NCI-H146 treated with DMSO at 0.1 percent for 48 hours (cell line): ENCODE results near the gene STPG3.

ENCODE experiments used
- DNase-seq: peaks from one replicate; lab custom pipeline; 2025; ENCODE audit not compliant: unreplicated experiment; lab: John Stamatoyannopoulos, UW

STPG3 gene

DNA sequence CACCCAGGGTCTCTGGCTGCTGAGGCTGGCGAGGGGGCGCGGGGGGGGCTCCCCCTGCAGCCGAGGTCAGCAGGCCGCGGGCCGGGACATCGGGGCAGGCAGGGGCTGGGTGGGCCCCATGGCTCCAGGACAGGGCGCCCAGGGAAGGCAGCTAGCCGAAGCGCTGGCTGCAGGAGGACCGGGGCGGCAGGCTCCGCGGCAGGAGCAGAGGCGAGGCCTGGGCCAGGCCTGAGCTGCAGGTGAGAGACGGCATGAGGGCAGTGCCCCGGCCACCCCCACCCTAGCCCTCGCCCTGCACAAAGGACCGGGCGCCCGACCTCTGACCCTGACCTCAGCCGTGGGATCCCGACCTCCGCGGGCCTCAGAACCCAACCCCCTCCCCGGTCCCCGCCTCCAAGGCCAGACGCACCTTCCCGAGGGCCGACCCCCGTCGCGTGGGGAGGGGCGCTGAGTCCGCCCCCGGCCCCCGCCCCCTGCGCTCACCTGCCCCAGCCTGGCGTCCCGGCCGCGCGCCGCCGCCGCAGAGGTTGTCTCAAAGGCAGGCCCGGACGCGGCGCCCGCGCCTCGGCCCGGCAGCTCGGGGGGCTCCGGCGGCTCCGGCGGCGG lies 29.5 kb upstream of the STPG3 start:
- no peak for DNase-seq

DNA sequence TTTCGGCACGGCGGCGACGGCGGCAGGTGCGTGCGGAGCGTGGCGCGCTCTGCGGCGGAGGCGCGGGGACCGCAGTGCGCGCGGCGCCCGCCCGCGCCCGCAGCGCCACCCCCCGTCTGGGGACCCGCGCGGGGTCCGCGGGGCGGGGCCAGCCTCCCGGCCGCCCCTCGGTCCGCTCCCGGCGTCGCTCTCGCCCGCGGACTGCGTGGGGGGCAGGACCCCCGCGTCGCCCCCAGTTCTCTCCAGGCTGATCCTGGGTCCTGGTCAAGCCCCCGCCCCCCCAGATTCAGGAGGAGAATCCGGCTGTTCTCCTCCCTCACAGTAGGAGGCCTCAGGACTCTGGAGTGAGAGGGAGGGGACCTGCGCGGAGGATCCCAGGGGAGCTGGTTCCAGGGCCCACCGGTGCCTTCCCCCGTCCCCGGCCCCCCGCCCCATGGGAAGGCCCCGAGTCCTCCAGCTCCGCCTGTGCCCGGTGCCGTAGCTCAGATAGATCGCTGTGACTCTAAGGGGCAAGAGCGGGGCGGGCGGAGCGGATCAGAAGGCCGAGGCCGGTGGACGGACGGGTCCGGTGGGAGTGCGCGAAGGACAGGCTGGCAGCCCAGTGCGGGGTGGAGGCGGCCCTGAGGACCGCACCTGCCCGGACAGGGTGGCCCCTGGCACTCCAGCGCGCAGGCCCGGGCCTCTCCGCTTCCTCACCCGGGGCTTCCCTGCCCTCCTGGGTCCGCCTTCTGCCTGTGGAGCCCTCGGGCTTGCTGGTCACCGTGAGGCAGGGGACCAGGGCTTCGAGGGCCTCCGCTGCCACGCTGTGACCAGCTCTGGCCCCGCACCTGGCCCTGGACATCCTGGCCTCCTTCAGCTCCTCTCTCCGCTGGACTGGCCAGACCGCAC lies 28.7 kb upstream of the STPG3 start, which contains the start of gene RNF208:
Gene RNF208 (minus strand): TSS at position 51 of the 888 bp plus-strand sequence. CDS start 1,028 bp downstream, outside the sequence.
- DNase-seq: no peak

DNA sequence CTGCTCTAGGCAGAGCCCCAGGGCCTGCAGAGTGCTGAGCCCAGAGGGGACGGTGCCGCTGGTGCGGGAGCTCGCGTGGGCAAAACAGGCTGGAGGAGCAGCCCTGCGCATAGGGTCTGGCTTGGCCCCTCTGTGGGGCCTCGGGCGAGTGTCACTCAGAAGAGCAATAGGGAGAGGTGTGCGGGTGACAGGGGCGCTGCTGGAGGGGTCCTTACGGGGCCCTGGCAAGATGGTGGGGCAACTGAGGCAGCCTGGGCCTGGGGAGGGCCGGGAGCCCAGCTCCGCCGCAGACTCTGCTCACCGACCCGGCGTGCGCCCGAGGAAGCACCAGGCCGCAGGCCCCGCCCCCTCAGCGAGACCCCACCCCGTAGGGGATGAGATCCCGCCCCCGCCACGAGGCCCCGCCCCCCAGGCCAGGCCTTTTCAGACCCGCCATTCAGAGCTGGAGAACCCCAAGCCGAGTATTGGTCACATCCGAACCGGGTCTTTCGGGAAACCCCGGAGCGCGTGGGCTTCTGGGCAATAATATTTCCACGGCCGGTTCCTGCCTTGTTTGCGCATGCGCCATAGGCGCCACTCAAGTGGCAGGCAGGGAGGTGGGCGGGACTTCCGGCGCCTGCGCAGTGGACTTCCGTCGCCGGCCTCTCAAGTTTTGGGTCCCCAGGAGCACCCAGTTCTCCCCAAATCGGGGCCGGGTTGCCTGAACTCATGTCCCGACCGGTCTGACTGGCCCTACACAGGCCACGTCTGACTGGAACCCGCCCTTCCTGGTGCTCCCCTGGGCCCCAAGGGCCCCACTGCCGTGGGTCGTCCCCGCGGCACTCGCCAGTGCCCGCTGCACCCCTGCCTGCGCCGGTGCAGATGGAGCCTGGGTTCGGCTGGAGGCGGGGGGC lies 27.8 kb upstream of the STPG3 start:
- peak; percentile 80 for DNase-seq

DNA sequence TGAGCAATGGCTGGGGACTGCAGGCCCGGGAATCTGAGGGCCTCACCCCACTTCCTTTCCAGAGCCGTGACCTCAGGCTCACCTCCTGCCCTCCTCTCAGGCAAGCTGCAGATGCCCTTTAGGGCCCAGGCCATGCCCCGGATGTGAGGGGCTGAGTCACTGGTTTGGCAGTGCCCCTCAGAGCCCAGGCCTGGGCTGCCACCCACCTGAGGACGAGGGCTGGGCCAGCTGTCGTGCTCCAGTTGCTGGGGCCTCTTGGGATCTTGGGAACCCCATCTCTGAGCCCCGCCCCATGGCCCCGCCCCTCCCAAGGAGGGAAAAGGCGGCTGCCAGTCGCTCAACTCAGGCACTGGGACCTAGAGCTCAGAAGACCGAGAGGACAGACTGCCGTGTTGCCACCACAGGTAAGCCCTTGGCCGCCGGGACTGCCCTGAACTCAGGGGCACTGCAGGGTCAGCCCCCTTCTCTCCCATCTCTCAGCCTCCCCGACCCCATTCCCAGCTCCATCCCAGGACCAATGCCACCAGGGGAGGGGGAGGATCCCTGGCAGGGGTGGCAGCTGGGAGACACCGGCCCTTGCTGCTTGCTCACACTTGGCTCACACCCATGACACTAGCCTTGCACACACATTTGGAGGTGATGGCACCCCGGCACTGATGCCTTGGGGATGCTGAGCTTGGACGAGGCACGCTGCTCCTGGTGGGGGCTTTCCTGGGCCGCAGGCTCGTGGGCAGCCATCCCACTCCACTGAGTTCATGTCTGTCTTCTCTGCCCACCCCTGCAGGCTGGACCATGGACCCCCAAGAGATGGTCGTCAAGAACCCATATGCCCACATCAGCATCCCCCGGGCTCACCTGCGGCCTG lies 26.0 kb upstream of the STPG3 start, which contains the start of gene CYSRT1:
Gene CYSRT1 (plus strand): TSS at position 345 of the 865 bp plus-strand sequence. CDS start 448 bp downstream, at position 793.
- no peak for DNase-seq

DNA sequence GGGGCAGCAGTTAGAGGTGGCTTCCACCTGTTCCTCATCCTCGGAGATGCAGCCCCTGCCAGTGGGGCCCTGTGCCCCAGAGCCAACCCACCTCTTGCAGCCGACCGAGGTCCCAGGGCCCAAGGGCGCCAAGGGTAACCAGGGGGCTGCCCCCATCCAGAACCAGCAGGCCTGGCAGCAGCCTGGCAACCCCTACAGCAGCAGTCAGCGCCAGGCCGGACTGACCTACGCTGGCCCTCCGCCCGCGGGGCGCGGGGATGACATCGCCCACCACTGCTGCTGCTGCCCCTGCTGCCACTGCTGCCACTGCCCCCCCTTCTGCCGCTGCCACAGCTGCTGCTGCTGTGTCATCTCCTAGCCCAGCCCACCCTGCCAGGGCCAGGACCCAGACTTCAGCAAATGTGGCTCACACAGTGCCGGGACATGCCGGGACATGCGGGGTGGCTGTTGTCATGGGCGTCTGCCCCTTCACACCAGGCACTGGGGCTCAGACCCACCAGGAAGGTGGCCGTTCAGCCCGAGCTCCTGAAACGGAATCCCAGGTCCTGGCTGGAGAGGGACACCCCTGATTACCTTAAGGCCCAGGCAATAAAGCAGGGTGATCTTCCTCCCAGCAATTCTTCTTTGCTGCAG lies 25.3 kb upstream of the STPG3 start:
- DNase-seq: no peak

DNA sequence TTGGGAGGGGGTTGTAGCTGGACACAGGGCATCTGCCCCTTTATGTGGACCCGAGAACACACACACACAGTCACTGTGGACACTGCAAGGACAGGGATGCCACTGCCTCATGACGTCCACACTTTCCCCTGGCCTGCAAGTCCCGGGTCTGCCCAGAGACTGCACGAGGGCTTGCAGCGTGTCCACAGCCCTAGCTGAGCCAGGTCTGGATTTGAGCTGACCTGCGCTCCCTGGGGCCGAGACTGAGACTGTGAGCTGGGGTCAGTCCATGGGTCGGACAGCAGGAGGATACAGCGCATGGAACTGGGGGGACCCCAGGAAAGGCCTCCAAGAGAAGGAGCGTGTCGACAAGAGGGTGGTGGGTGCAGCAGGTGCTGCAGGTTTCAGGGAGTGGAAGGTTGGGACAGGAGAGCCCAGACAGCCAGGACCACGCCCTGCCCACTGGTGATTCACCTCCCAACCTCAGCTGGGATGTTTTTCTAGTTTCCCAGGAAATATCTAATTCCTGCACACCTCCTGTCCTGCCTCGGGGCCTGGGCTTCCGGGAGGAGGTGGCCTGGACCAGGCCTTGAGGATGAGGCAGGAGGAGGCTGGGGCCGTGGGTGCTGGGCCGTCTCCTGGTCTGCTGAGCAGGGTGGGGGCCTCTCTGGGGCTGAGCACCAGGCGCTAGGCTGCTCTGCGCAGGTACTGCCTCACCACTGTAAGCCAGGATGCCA lies 24.6 kb upstream of the STPG3 start:
- DNase-seq: no peak

DNA sequence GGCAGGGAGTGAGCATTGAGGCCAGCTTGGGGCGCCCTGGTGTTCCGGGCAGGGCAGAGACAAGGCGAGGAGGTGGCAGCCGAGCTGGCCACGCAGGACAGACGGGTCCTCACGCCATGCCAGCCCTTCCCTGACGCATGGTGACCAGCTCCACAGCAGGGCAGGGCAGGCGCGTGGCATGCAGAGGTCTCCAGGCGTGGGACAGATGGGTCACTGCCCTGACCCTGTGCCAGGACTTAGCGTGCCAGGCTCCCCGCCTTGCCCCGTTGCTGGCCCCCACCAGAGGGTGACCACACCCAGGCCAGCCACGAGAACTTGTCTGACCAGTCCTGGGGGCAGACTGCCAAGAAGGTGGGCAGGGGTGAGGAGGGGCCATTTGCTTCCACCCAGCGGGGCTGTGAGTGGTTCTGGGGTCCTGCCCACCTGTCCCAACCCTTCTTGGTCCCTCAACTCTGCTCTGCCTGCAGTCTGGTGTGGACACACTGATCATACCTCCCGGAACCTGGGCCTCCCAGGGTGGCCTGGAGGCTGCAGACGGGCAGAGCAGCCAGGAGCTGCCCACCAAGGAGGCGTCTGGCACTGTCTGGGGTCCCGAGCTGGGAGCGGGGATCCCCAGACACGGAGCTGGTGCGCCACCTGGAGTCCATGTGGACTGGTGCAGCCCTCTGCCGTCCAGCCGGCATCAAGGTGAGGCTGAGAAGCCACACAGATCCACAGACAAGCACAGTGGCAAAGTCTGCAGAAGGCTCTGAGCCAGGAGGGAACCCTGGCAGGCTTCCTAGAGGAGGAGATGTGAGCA lies 23.8 kb upstream of the STPG3 start, which contains the start of gene RNF224:
Gene RNF224 (plus strand): TSS at position 449 of the 799 bp plus-strand sequence. CDS start 834 bp downstream, outside the sequence.
- DNase-seq: no peak

DNA sequence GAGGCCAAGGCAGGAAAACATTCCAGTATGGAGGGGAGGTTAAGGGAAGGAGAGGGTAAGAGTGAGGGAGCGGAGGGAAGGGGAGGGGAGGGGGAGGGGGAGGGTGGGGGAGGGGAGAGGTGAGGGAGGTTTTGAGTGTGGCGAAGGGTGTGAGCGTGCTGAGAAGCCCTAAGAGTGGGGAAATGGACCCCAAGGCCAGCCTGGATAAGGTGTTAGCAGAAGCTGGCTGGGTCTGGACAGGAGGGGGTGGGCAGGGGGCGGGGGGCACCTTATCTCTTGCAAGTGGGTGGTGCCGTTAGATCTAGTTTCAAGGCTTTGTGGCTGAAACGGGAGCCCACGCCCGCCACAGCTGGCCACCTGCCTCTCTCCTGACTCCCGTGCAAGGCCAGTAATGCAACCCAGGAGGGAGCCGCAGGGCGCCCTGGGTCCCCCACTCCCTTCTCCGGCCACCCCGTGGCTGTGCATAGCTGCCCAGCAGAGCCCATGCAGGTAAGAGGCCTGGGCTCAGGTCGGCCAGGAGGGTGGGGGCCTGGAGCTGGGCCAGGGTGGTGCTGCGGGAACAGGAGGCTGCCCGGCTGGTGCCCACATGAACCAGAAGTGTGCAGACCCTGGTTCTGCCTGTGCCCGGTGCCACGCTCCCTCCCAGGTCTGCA lies 23.1 kb upstream of the STPG3 start:
- DNase-seq: no peak

DNA sequence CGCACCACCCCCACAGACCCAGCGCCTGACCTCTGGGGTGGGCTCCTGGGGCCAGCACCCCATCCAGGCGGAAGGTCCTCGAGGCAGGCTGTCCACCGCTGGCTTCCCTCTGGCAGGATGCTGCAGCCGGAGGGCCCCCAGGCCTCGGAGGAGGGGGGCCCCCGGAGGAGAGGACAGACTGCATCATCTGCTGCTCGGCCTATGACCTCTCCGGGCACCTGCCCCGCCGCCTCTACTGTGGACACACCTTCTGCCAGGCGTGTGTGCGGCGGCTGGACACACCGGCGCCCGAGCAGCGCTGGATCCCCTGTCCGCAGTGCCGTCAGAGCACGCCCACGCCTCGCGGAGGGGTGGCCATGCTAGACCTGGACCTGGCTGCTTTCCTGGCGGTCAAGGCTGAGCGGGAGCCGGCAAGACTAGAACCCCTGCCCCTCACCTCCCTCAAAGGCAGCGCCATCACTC lies 22.5 kb upstream of the STPG3 start:
- no peak for DNase-seq

DNA sequence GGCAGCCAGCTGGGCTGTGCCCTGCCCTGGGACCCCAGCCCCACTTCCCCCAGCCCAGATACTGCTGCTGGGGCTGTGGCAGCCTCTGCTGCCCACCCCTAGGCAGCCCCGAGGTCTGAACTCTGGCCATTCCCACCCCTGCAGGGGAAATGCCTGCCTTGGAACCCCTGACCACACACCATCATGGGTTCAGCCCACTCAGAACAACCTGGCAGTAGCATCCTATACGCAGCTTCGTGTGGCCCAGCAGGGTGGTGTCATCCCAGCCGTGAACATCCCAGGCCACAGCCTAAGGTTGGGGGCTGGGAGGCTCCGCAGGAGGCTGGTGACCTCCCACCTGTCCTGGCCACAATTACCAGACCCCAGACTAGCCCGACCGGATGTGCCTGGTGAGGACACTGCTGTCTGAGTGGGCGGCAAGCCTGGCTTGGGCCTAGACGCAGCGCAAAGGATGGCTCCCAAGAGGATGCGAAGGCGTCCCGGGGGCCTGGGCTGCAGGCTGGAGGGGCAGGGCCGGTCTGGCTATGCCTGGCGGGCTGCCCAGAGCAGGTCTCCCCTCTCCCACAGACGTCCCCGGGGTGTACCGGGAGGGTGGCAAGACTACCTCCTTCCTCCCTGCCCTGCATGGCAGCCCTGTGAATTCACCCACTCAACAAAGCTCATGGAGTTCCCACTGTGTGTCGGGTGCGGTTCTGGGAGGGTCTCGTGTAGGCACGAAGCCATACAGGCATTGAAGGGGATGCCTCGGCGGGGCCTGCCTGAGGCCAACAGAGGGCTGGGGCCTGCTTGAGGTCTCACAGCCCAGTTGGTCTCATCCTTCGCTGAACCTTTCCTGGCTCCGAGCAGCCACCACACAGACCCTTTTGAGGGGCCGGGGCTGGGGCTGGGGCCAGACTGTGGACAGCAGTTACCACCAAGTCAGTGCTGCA lies 21.9 kb upstream of the STPG3 start:
- DNase-seq: no peak

DNA sequence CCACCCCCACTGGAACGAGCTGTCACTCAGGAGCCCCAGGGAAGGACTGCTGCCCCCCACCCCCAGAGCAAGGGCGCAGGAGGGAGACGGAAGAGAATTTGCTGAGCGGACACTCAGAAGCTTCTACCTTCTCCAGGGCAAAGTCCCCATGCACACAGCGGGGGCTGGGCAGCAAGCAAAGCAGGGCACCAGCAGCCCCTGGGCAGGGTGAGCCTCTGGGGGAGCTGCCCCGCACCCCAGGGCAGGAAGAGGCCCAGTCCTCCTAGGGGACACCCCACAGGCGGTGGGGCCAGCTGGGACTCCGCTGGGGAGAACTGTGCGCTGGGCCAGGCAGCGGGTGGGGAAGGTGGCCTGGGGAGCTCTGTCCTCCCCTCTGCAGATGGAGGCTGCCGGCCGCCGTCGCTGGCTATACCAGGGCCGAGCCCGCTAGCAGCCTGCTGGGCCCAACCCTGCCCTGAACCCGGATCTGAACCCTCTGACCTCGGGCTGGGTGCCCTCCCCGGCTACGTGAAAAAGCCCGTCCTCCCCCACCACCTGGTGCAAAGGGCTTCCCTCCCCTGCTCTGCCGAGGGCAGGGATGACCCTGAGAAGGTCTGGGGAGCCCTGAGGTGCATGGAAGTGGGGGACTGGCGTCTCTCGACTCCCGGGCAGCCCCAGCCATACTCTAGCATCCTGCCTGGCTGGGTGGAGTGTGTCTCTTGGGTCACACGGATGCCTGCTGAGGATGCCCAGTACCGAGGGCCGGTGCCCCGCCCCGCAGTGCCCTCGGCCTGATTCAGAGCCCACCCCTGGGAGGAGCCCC lies 21.0 kb upstream of the STPG3 start:
- DNase-seq: no peak

DNA sequence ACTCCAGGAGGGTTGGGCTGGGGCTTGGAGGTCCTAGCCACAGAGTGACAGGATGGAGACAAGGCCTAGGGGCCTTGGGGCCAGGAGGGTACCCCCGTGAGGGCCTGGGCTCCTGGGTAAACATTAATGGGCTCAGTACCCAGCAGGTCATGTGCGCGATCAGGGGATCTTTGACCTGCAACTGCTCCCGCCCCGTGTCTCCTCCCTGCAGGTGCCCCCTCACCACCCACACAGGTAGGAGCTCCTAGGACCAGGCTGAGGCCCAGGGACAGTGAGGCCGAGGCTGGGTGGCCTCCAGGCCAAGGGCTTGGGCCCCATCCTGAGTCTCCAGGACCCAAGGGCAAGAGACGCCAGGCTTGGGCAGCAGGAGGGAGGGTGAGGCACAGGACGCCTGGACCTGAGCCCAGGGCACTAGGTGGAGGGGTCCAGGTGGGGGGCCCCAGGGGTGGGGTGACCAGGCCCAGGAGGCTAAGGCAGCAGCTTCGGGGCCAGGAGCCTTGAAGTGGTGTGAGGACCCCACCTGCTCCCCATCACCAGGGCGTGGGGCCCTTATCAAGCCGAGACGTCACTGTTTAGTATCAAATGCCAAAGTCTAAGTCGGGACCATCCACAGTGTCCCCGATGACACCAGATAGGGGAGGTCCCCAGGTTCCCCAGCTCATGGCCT lies 20.2 kb upstream of the STPG3 start, which contains the start of gene SLC34A3:
Gene SLC34A3 (plus strand): TSS at position 197 of the 667 bp plus-strand sequence. CDS start 802 bp downstream, outside the sequence.
- no peak for DNase-seq

DNA sequence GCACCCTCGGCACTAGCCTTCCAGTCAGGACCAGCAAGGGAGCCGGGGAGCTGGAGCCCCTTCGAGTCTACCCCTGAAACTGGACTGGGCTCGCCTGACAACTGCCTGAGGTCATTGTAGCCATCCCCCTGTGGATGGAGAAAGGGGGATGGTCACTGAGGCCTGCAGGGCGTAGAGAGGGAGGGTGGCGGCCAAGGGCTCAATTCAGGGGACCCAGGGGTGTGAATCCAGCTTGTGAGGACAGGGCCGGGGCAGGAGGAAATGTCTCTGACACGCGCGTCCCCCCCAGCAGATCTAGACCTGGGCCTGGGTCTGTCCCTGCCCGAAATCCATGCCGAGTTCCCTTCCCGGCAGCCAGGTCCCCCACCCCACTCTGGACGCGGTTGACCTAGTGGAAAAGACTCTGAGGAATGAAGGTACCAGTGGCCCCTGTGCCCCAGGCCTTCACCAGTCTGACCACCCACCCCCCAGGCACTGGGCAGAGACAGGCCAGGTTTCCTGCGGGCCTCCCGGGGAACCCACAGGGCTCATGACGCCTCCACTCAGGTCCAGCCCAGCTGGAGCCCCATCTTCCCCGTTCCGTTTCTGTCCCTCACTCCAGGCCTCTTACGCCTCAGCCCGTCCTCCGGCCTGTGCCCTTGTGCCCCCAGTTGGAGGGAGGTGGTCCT lies 19.6 kb upstream of the STPG3 start:
- DNase-seq: no peak

DNA sequence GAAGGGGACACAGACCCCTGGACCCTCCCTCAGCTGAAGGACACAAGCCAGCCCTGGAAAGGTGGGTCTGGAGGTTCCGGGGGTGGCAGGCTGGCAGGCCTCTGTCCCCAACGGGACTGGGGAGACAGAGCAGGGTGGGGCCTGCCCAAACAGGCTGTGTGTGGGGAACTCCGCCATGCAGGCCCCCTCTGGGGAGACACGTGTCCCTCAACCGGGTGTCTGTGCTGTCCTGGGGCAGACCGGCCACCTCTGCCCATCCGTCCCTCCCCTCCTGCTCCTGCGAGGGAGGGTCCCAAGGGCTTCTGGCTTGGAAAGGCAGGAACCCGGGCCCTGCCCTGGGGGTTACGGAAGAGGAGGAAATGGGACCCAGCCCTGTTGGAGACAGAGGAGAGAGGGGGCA lies 19.0 kb upstream of the STPG3 start:
- DNase-seq: no peak
